A673 (cell line): ENCODE measurements around the gene EXOC2. TPM values are rescaled to one million over a fixed set of nuclear protein-coding genes. Genes with fewer than 3 reads are reported as not detected.

Source experiments
- BruUV-seq: library from RNA; stranded (reverse); fragments of 400-500 nt; replicated peaks from 2 replicates; lab custom pipeline; 2021; lab: Mats Ljungman, UMichigan
- CTCF ChIA-PET: fragments of 300-600 bp; sonication (Branson Sonifier 250); formaldehyde crosslinking; loops from one replicate; lab custom pipeline; 2022; ENCODE audit warnings: antibody characterized with exemption; lab: Charles Lee
- POLR2A ChIA-PET: fragments of 300-600 bp; sonication (Branson Sonifier 250); formaldehyde crosslinking; loops from one replicate; lab custom pipeline; 2022; ENCODE audit warnings: antibody characterized with exemption; ENCODE audit not compliant: low non-redundant PET; lab: Charles Lee
- DNase-seq: peaks from one replicate; pipeline ENCODE4 v3.0.0-alpha.2; 2015; ENCODE audit warnings: low spot score
- H3K27ac ChIP-seq: fragments of 200-600 bp; sonication (generic); 2 replicates; pipeline ENCODE4 v1.5.1; 2016; ENCODE audit warnings: mixed run types, low read depth, mild to moderate bottlenecking, mixed read lengths, antibody characterized with exemption, low read length; ENCODE audit not compliant: poor library complexity, severe bottlenecking
- H3K27me3 ChIP-seq: fragments of 200-600 bp; sonication (generic); replicated peaks from 2 replicates; pipeline ENCODE4 v1.6.1; 2017; ENCODE audit warnings: mixed run types, low read depth, mild to moderate bottlenecking, mixed read lengths, antibody characterized with exemption, low read length; ENCODE audit not compliant: insufficient read depth, poor library complexity
- H3K36me3 ChIP-seq: fragments of 200-600 bp; sonication (generic); 2 replicates; pipeline ENCODE4 v1.6.1; 2016; ENCODE audit warnings: mixed run types, mild to moderate bottlenecking, mixed read lengths, antibody characterized with exemption, low read length; ENCODE audit not compliant: insufficient read depth, poor library complexity, severe bottlenecking
- H3K4me1 ChIP-seq: fragments of 200-600 bp; sonication (generic); 2 replicates; pipeline ENCODE4 v1.6.1; 2017; ENCODE audit warnings: mixed run types, mild to moderate bottlenecking, mixed read lengths, antibody characterized with exemption, low read length; ENCODE audit not compliant: insufficient read depth, poor library complexity, severe bottlenecking
- H3K4me3 ChIP-seq: fragments of 200-600 bp; sonication (generic); 2 replicates; pipeline ENCODE4 v1.5.1; 2016; ENCODE audit warnings: low read depth, mixed run types, mild to moderate bottlenecking, mixed read lengths, low read length; ENCODE audit not compliant: poor library complexity, severe bottlenecking
- H3K9me3 ChIP-seq: fragments of 200-600 bp; sonication (generic); 2 replicates; pipeline ENCODE4 v1.6.1; 2016; ENCODE audit warnings: mixed run types, low read depth, mild to moderate bottlenecking, mixed read lengths, antibody characterized with exemption, low read length; ENCODE audit not compliant: poor library complexity, severe bottlenecking
- CTCF ChIP-seq: fragments of 300-800, 200-600 bp; sonication (generic); conservative IDR thresholded peaks from 2 replicates; pipeline ENCODE4 v1.5.1; 2017; ENCODE audit warnings: low read depth, mild to moderate bottlenecking, antibody characterized with exemption, low read length, moderate library complexity, mixed read lengths
- EZH2 ChIP-seq: fragments of 200-600 bp; sonication (generic); IDR thresholded peaks from 2 replicates; pipeline ENCODE4 v1.6.1; 2017; ENCODE audit warnings: borderline replicate concordance, low read depth, mild to moderate bottlenecking, mixed read lengths, antibody characterized with exemption, low read length; ENCODE audit not compliant: poor library complexity, severe bottlenecking
- intact Hi-C: fragments of 100-400 bp; cut with micrococcal nuclease; formaldehyde crosslinking; loops from one replicate; pipeline ENCODE4 v1.10.0; 2022; ENCODE audit not compliant: unreplicated experiment
- total RNA-seq: library from RNA; stranded (reverse); gene quantifications from 2 replicates; pipeline ENCODE4 v1.2.3, GENCODE V29; 2021

Gene EXOC2
- total RNA-seq, 1 experiment from 2014 or later: 22.4 TPM

GRCh38 chr6:707576-708236 is 14.8 kb upstream of the EXOC2 start:
- intact Hi-C loops: no loop called here
- CTCF ChIA-PET: no interaction called here
- no peaks in the 10 kb centered on the region for H3K36me3 ChIP-seq
- H3K4me1 ChIP-seq: no peaks in the 10 kb centered on the region
- TF ChIP-seq CTCF (no peak), EZH2 (no peak)
- H3K27ac ChIP-seq: no peak overlapping the region
- no peak overlapping the region for H3K4me3 ChIP-seq
- no TSS peak for BruUV-seq
- POLR2A ChIA-PET: no interaction called here
- H3K27me3 ChIP-seq: peaks cover 52% of the 10 kb centered on the region
- no peaks in the 10 kb centered on the region for H3K9me3 ChIP-seq
- DNase-seq: no peak

- ChIA-PET POLR2A (no interaction called here), CTCF (no interaction called here)
- Histone ChIP-seq H3K36me3 (no peaks in the 10 kb centered on the region), H3K27ac (no peak overlapping the region), H3K4me3 (no peak overlapping the region), H3K27me3 (peaks cover 52% of the 10 kb centered on the region), H3K4me1 (no peaks in the 10 kb centered on the region), H3K9me3 (no peaks in the 10 kb centered on the region)
- no peak for DNase-seq
- BruUV-seq: no TSS peak
- TF ChIP-seq CTCF (no peak), EZH2 (no peak)
- intact Hi-C loops: no loop called here
Measured at GRCh38 chr6:706819-707381, 14.0 kb upstream of the EXOC2 start.

- ChIA-PET CTCF (no interaction called here), POLR2A (no interaction called here)
- H3K4me1 ChIP-seq: no peaks in the 10 kb centered on the region
- BruUV-seq: no TSS peak
- TF ChIP-seq CTCF: no peak
- TF ChIP-seq EZH2: no peak
- no peak for DNase-seq
- intact Hi-C loops: no loop called here
- H3K9me3 ChIP-seq: no peaks in the 10 kb centered on the region
- H3K27me3 ChIP-seq: peaks cover 55% of the 10 kb centered on the region
- no peaks in the 10 kb centered on the region for H3K36me3 ChIP-seq
- no peak overlapping the region for H3K27ac ChIP-seq
- H3K4me3 ChIP-seq: no peak overlapping the region
Measured at GRCh38 chr6:706146-706545, 13.2 kb upstream of the EXOC2 start.
